ENCODE measurements around the gene ARF5. TPM values are rescaled to one million over a fixed set of nuclear protein-coding genes. Genes with fewer than 3 reads are reported as not detected.

ARF5 gene
- total RNA-seq, 1 donor from 2014 or later: 189 TPM

DNA sequence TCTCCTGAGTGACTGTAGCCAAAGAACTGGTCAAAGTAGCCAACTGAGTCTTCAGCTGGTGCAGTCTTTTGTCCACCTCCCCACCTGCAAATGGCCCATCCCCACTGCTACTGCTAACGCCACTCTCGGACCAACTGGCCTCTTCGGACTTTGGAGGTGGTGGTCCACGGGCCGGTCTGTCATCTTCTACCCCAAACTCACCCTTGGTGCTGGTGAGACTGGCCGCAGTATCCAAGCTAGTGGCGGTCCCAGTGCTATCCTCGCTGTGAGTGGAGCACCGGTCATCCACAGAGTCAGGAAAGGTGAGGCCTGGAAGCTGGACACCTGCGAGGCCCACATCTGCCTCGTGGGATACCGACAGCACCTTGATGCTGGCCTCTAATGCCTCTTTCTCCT is 3.6 kb upstream of the ARF5 start:
- Mint-ChIP-seq H3K27me3 (no peaks in the 10 kb centered on the region), H3K9me3 (no peaks in the 10 kb centered on the region), H3K4me1 (ENCODE audit: unreplicated experiment) (peaks cover 28% of the 10 kb centered on the region), H3K27ac (peak overlapping the region; percentile 88), H3K36me3 (peaks cover 8% of the 10 kb centered on the region), H3K4me3 (peak overlapping the region; percentile 95)
- TF ChIP-seq, protein P1, sequence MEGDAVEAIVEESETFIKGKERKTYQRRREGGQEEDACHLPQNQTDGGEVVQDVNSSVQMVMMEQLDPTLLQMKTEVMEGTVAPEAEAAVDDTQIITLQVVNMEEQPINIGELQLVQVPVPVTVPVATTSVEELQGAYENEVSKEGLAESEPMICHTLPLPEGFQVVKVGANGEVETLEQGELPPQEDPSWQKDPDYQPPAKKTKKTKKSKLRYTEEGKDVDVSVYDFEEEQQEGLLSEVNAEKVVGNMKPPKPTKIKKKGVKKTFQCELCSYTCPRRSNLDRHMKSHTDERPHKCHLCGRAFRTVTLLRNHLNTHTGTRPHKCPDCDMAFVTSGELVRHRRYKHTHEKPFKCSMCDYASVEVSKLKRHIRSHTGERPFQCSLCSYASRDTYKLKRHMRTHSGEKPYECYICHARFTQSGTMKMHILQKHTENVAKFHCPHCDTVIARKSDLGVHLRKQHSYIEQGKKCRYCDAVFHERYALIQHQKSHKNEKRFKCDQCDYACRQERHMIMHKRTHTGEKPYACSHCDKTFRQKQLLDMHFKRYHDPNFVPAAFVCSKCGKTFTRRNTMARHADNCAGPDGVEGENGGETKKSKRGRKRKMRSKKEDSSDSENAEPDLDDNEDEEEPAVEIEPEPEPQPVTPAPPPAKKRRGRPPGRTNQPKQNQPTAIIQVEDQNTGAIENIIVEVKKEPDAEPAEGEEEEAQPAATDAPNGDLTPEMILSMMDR (conservative IDR thresholded peaks at IDR 0.05): no peak
- no peak for DNase-seq (ENCODE audit: extremely low spot score, unreplicated experiment)

DNA sequence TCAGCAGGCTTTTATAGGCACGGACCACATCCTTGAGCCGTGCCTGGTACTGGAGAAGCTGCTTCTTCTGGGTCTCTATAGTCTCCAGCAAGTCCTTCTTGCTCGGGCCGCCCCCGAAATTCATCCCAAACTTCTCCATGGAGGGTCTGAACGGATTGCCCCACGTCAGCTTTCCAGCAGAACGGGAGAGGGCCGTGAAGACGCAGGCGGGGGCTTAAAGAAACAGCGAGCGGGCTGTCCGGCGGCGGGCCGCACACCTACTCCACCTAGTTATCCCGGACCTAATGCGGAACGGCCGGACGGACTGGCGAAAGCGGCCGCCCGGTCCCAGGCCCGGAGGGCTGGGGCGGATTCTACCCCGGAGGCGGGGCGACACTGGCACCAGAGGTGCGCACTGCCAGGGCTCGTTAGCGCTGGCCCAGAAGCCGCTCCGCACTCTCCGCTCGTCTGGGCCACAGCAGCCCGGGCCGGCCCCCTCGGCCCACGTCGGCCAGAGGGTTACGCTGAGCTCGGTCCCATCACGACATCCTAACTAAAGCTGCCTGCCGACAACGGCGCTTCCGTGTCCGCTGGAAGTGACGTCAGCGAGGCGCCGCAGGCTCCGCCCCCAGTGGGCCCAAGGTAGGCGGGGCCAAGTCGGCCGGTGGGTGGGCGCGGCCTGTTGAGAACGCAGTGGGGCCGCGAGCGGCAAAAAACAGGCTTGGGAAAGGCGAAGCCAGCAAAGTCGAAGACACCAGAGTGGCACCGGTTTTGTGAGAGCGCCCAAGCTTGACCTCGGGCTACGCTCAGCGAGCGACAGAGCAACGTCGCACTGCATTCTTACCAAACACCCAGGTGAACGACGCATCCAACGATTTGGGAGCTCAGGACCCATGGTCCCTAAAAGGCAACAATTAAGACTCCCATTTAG is 2.9 kb upstream of the ARF5 start, which contains the start of gene GCC1:
Gene GCC1 (minus strand): TSS at position 553 of the 910 bp plus-strand sequence. CDS start 414 bp downstream, at position 139.
- Mint-ChIP-seq H3K4me1 (ENCODE audit: unreplicated experiment) (peaks cover 32% of the 10 kb centered on the region), H3K27me3 (no peaks in the 10 kb centered on the region), H3K36me3 (peaks cover 11% of the 10 kb centered on the region), H3K27ac (peak within 1 kb of the TSS; percentile 88), H3K9me3 (no peaks in the 10 kb centered on the region), H3K4me3 (peak within 1 kb of the TSS; percentile 95)
- TF ChIP-seq, protein P1 (conservative IDR thresholded peaks at IDR 0.05): no peak
- peak; percentile 97 for DNase-seq (ENCODE audit: extremely low spot score, unreplicated experiment)

DNA sequence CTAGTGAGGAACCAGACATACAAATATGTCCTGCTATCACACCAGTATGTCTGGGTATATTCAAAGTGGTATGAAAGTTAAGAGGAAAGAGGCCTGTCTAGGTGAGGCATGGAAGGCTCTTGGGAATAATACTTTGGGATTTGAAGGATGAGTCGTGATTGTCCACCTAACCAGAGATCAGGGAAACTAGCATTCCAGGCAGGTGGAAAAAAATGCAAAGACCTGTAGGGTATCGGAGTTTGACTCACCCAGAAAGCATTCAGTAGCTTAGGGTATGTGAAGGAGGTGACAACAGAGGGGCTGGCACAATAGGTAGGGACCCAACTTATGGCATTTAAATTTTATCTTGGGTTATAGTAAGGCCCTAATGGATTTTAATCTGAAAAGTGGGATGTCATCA is 1.9 kb upstream of the ARF5 start:
- Mint-ChIP-seq H3K27me3 (no peaks in the 10 kb centered on the region), H3K36me3 (peaks cover 11% of the 10 kb centered on the region), H3K27ac (peak overlapping the region; percentile 88), H3K4me3 (peak overlapping the region; percentile 95), H3K9me3 (no peaks in the 10 kb centered on the region), H3K4me1 (ENCODE audit: unreplicated experiment) (peaks cover 32% of the 10 kb centered on the region)
- DNase-seq (ENCODE audit: extremely low spot score, unreplicated experiment): no peak
- TF ChIP-seq, protein P1 (conservative IDR thresholded peaks at IDR 0.05): no peak

DNA sequence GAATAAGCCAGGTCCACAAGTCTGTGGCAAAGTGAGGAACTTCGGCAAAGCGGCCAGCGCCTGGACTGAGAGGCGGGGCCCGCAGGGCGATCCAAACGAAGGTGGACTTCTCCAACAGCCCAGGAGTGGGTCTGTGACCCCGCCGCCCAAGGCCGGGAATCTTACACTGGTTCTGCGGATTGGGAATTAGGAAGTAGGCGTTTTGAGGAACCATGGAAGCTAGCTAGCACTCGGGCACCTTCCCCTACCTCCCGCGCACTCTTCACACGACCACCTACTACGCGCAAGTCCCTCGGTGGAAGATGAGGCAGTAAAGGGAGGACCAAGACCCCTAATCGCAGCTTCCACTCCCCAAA is 570 bp upstream of the ARF5 start:
- peaks cover 32% of the 10 kb centered on the region for H3K4me1 Mint-ChIP-seq (ENCODE audit: unreplicated experiment)
- no peaks in the 10 kb centered on the region for H3K27me3 Mint-ChIP-seq
- H3K27ac Mint-ChIP-seq: no peak overlapping the region
- peak overlapping the region; percentile 95 for H3K4me3 Mint-ChIP-seq
- TF ChIP-seq, protein P1 (conservative IDR thresholded peaks at IDR 0.05): no peak
- peaks cover 17% of the 10 kb centered on the region for H3K36me3 Mint-ChIP-seq
- no peak for DNase-seq (ENCODE audit: extremely low spot score, unreplicated experiment)
- no peaks in the 10 kb centered on the region for H3K9me3 Mint-ChIP-seq

DNA sequence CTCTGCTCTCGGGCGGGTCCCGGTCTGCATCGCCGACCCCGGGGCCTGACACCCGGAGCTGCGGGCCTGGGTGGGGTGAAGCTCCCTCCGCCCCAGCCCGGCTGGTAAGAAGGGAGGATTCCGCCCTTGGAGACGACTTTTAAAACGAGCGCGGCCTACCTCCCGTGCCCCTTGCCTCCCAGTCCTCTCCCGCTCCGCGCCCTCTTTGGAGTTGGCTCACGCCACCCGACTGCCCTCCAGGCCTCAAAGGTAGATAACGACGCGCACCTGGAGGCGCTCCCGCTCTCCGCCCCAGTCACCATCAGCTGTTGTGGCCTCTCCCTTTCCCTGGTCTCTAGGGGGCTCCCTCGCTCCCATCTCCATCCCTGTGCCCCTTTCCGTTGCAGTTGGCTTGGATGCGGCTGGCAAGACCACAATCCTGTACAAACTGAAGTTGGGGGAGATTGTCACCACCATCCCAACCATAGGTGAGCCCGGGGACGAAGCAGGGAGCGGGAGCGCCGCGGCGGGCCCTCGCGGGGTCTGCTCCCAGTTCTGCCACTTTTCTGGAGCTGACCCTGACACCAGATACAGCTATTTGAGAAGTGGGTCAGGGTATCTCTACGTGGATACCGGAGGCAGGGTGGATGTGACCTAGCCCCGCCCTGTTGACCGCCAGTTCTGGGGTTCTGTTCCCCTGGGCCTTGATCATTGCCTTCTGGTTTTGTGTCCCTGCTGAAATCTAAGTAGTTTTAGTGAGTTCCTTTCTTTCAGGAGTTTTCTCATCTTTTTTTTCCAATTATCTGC is 679 bp downstream of the ARF5 start:
- peak overlapping the region; percentile 94 for H3K27ac Mint-ChIP-seq
- H3K4me1 Mint-ChIP-seq (ENCODE audit: unreplicated experiment): peaks cover 20% of the 10 kb centered on the region
- TF ChIP-seq, protein P1 (conservative IDR thresholded peaks at IDR 0.05): peak; percentile 59
- DNase-seq (ENCODE audit: extremely low spot score, unreplicated experiment): no peak
- peaks cover 10% of the 10 kb centered on the region for H3K36me3 Mint-ChIP-seq
- peak overlapping the region; percentile 97 for H3K4me3 Mint-ChIP-seq
- no peaks in the 10 kb centered on the region for H3K27me3 Mint-ChIP-seq
- no peaks in the 10 kb centered on the region for H3K9me3 Mint-ChIP-seq
